Mucosa of rectum (tissue), 2 donors: ENCODE results near the gene PEX11B.

Experiments
- H3K27ac ChIP-seq, 2 donors: one replicate each; pipeline ENCODE4 v1.7.0; 2013; ENCODE audit warnings: inconsistent platforms in 2 of 2, low read depth in 2 of 2, low read length in 2 of 2
- H3K27me3 ChIP-seq, 2 donors: one replicate each; pipeline ENCODE4 v1.7.0; 2013; ENCODE audit warnings: low read length in 2 of 2; ENCODE audit not compliant: control insufficient read depth in 2 of 2, insufficient read depth in 2 of 2
- H3K36me3 ChIP-seq, 2 donors: one replicate each; pipeline ENCODE4 v1.7.0; 2013; ENCODE audit warnings: low read length in 2 of 2; ENCODE audit not compliant: control insufficient read depth in 2 of 2, insufficient read depth in 2 of 2
- H3K4me1 ChIP-seq, 2 donors: one replicate each; pipeline ENCODE4 v1.7.0; 2013; ENCODE audit warnings: low read length in 2 of 2, mild to moderate bottlenecking in 1 of 2; ENCODE audit not compliant: control insufficient read depth in 2 of 2, insufficient read depth in 2 of 2
- H3K4me3 ChIP-seq, 2 donors: one replicate each; pipeline ENCODE4 v1.7.0; 2013; ENCODE audit warnings: low read length in 2 of 2
- H3K9ac ChIP-seq, 2 donors: one replicate each; pipeline ENCODE4 v1.7.0; 2013; ENCODE audit warnings: low read length in 2 of 2, low read depth in 1 of 2, mild to moderate bottlenecking in 1 of 2
- H3K9me3 ChIP-seq, 2 donors: one replicate each; pipeline ENCODE4 v1.7.0; 2013; ENCODE audit warnings: low read length in 2 of 2; ENCODE audit not compliant: control insufficient read depth in 2 of 2
- donor health status: healthy.
- donor health status: Normal muscosa, but diverticular disease.

PEX11B gene

GRCh38 chr1:145960468-145961108 is 42.1 kb upstream of the PEX11B start:
- H3K4me3 ChIP-seq: peak overlapping the region; percentile 77 to 78
- peaks cover 36 to 67% of the 10 kb centered on the region in 2 donors for H3K4me1 ChIP-seq
- H3K27me3 ChIP-seq: peaks cover 14 to 34% of the 10 kb centered on the region in 2 donors
- peak overlapping the region; percentile 61 to 78 for H3K27ac ChIP-seq
- no peaks in the 10 kb centered on the region for H3K9me3 ChIP-seq
- peak overlapping the region; percentile 64 to 74 for H3K9ac ChIP-seq
- no peaks in the 10 kb centered on the region for H3K36me3 ChIP-seq

DNA sequence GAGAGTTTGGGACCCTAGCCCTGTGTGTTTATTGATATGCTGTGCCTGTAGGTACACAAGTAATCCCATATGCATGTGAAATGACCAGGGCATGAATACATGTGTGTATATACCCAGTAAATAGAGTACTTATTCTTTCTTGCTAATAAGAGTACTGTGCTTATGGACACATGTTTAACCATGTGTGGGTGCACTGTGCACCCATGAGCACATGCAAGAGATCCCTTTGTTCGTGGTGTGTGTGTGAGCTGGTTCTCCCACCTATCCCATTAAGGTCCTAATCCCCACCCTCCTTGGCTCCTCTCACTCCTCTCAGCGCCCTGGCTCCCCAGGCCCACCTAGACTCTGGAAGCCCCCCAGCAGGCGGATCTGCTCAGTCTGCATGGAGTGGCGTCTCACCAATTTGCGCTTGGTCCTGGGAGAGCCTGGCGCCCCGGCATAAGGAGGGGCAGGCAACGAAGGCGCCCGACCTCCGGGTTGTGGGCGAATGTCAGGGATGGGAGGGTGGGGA is 41.5 kb upstream of the PEX11B start:
- Histone ChIP-seq H3K4me3 (peak overlapping the region; percentile 77 to 78), H3K9ac (no peak overlapping the region), H3K4me1 (peaks cover 38 to 63% of the 10 kb centered on the region in 2 donors)

GRCh38 chr1:145959333-145959732 is 40.8 kb upstream of the PEX11B start:
- Histone ChIP-seq H3K4me1 (peaks cover 38 to 67% of the 10 kb centered on the region in 2 donors), H3K4me3 (no peak overlapping the region)

More for the DNA sequence above, 41.5 kb upstream of the PEX11B start:
- Histone ChIP-seq H3K9me3 (no peaks in the 10 kb centered on the region), H3K27me3 (peaks cover 14 to 34% of the 10 kb centered on the region in 2 donors), H3K27ac (peak overlapping the region in 1 of 2 donors; percentile 78), H3K36me3 (no peaks in the 10 kb centered on the region)

GRCh38 chr1:145958734-145959133 is 40.2 kb upstream of the PEX11B start:
- Histone ChIP-seq H3K9me3 (no peaks in the 10 kb centered on the region), H3K4me1 (peaks cover 41 to 63% of the 10 kb centered on the region in 2 donors), H3K9ac (no peak overlapping the region), H3K4me3 (peak overlapping the region in 1 of 2 donors; percentile 79), H3K27me3 (peaks cover 14 to 34% of the 10 kb centered on the region in 2 donors), H3K27ac (no peak overlapping the region), H3K36me3 (no peaks in the 10 kb centered on the region)

More at GRCh38 chr1:145959333-145959732, 40.8 kb upstream of the PEX11B start:
- Histone ChIP-seq H3K9me3 (no peaks in the 10 kb centered on the region), H3K9ac (no peak overlapping the region), H3K27ac (no peak overlapping the region), H3K36me3 (no peaks in the 10 kb centered on the region), H3K27me3 (peaks cover 14 to 34% of the 10 kb centered on the region in 2 donors)

DNA sequence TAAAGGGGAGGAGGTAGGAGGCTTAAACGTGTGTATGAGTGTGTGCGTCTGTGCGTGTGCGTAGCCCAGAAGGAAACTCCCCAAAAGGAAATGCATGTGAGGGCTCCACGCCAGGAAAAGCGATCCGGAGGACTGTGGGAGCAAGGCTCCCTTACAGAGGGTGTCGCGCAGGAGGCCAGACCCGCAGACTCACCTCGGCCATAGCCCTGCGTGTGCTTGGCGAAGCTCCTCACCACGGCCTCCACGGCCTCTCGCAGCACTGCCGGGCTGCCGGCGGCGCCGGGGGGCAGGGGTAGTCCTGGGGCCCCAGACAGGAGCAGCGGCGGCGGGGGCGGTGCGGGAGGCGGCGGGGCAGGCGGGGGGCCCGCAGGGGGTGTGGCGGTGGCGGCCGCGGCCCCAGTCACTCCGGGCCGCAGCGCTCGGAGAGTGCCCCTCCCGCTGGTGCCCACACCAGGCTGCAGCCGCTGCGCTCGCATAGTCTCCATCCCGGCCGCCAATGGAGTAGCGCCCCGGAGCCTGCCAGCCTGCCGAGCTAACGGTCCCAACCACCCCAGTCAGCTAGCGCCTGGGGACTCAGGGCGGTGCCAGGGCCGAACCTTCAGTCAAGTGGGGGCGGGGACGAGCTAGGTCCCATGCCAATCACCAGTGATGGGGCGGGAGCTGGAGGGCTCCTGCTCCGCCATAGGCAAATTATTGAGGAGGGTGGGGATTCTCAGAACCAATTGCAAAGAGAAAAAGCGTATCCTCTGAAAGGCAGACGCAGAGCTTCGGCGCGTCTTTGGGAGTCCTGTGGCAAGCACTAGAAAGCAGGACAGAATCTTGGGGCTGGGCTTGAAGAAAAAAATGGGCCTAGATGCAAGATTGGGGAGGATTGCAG is 39.2 kb upstream of the PEX11B start, which contains the start of gene LIX1L:
LIX1L (minus strand) TSS at position 575 of the 877 bp plus-strand sequence; CDS start at position 485, 90 bp downstream.
- peaks cover 34 to 53% of the 10 kb centered on the region in 2 donors for H3K4me1 ChIP-seq
- peak within 1 kb of the TSS; percentile 63 to 79 for H3K4me3 ChIP-seq
- H3K36me3 ChIP-seq: no peaks in the 10 kb centered on the region
- H3K9ac ChIP-seq: peak within 1 kb of the TSS; percentile 57 to 68
- peak within 1 kb of the TSS; percentile 70 to 85 for H3K27ac ChIP-seq
- no peaks in the 10 kb centered on the region for H3K9me3 ChIP-seq
- H3K27me3 ChIP-seq: peaks cover 14 to 28% of the 10 kb centered on the region in 2 donors

DNA sequence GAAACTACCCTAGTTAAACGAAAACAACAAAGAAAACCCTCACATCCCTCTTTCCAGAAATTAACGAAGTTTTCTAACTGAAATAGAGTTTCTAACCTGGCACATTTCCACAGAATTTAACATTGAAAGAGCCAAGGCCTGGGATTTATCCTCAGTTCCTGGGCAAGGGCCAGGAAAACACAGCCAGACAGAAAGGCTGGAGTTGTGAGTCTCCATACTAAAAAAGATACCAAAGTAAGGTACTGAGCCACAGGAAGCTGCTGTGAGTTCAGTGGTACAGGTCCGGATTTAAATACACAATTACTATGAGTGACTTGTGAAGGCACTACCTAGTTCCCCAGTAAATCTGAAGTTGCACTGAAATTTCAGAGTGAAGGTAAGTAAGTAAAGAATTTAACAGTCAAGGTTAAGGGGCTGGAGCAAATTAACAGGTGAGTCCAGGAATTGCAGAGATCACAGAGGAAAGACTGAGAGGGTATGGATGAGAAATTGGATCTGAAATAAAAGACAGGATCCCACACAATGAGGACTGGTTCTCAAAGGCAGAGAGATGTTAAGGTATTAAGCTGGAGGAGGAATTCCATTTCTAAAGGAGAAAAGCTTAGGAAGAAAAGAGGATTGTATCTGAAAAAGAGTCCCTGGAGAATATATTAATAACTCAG is 38.4 kb upstream of the PEX11B start:
- H3K27me3 ChIP-seq: peaks cover 11 to 23% of the 10 kb centered on the region in 2 donors
- peak overlapping the region; percentile 70 to 85 for H3K27ac ChIP-seq
- peak overlapping the region; percentile 63 to 79 for H3K4me3 ChIP-seq
- H3K4me1 ChIP-seq: peaks cover 30 to 46% of the 10 kb centered on the region in 2 donors
- no peaks in the 10 kb centered on the region for H3K9me3 ChIP-seq
- H3K36me3 ChIP-seq: no peaks in the 10 kb centered on the region
- peak overlapping the region; percentile 57 to 68 for H3K9ac ChIP-seq

- H3K27me3 ChIP-seq: peaks cover 5 to 18% of the 10 kb centered on the region in 2 donors
- peak overlapping the region; percentile 57 to 68 for H3K9ac ChIP-seq
- peaks cover 24 to 41% of the 10 kb centered on the region in 2 donors for H3K4me1 ChIP-seq
- no peaks in the 10 kb centered on the region for H3K9me3 ChIP-seq
- H3K4me3 ChIP-seq: peak overlapping the region in 1 of 2 donors; percentile 79
- H3K27ac ChIP-seq: peak overlapping the region in 1 of 2 donors; percentile 85
- no peaks in the 10 kb centered on the region for H3K36me3 ChIP-seq
Measured at GRCh38 chr1:145956361-145956760, 37.8 kb upstream of the PEX11B start.

GRCh38 chr1:145955436-145955835 is 36.9 kb upstream of the PEX11B start:
- H3K9me3 ChIP-seq: no peaks in the 10 kb centered on the region
- no peaks in the 10 kb centered on the region for H3K36me3 ChIP-seq
- no peak overlapping the region for H3K4me3 ChIP-seq
- H3K4me1 ChIP-seq: peaks cover 16 to 32% of the 10 kb centered on the region in 2 donors
- H3K27ac ChIP-seq: no peak overlapping the region
- H3K9ac ChIP-seq: no peak overlapping the region
- peaks cover 0 to 9% of the 10 kb centered on the region in 2 donors for H3K27me3 ChIP-seq

- no peaks in the 10 kb centered on the region for H3K36me3 ChIP-seq
- H3K27me3 ChIP-seq: no peaks in the 10 kb centered on the region
- no peak overlapping the region for H3K4me3 ChIP-seq
- H3K4me1 ChIP-seq: peaks cover 16 to 29% of the 10 kb centered on the region in 2 donors
- H3K9ac ChIP-seq: no peak overlapping the region
- no peaks in the 10 kb centered on the region for H3K9me3 ChIP-seq
- H3K27ac ChIP-seq: no peak overlapping the region
Measured at GRCh38 chr1:145953861-145954260, 35.3 kb upstream of the PEX11B start.
